K562 (cell line): ENCODE results near the gene OR56B1. TPM values are rescaled to one million over a fixed set of nuclear protein-coding genes. Genes with fewer than 3 reads are reported as not detected.
A peak's percentile ranks its signal among the peaks of the same experiment; 100 is the strongest.

ENCODE experiments used
- ATAC-seq: fragments of 200-7000 bp; cut with Tn5 transposase; 3 replicates; pipeline ENCODE4 v1.9.1; 2020; ENCODE audit warnings: moderate library complexity
- BruUV-seq: library from RNA; stranded (reverse); fragments of 400-500 nt; replicated peaks from 2 replicates; lab custom pipeline; 2021; lab: Mats Ljungman, UMichigan
- CTCF ChIA-PET: fragments of 300-600 bp; formaldehyde crosslinking; extraction: SDS; loops from one replicate; lab custom pipeline; 2021; ENCODE audit warnings: low intra/inter-chr PET ratio; lab: Yijun Ruan, JAX
- POLR2A ChIA-PET: fragments of 300-600, 350-650 bp; sonication (Branson Sonifier 250); formaldehyde crosslinking; extraction: SDS; loops from one replicate; lab custom pipeline; 2021; ENCODE audit warnings: antibody characterized with exemption, inconsistent platforms; lab: Yijun Ruan, JAX
- DNase-seq, 4 experiments: peaks; one replicate each; pipeline versions ENCODE4 v3.0.0 to v3.0.0-alpha.2; 2011 to 2018; ENCODE audit warnings: low spot score in 3 of 4, mixed read lengths in 3 of 4; ENCODE audit errors: extremely low read depth in 1 of 4
- FAIRE-seq: peaks from 2 replicates; lab custom pipeline; 2011; peaks lifted over from hg19 to GRCh38; lab: Jason Lieb, UNC
- H2AFZ ChIP-seq: 2 replicates; pipeline ENCODE4 v1.6.0; 2011; ENCODE audit warnings: low read depth, low read length, control low read depth, inconsistent platforms
- H3K27ac ChIP-seq: fragments of 200-600 bp; 3 replicates; pipeline ENCODE4 v1.8.0; 2011; ENCODE audit warnings: low read depth, mild to moderate bottlenecking, control low read depth, inconsistent platforms, low read length, moderate library complexity, mixed read lengths; ENCODE audit errors: extremely low read depth
- H3K27me3 ChIP-seq, 2 experiments: fragments of 300-600 bp in 1 of 2; 2 replicates in 1 of 2; 3 replicates in 1 of 2; pipeline versions ENCODE4 v1.6.0 to v1.8.0; 2011; ENCODE audit warnings: inconsistent platforms in 2 of 2, low read length in 2 of 2, mild to moderate bottlenecking in 1 of 2, mixed read lengths in 1 of 2, moderate library complexity in 1 of 2; ENCODE audit not compliant: control insufficient read depth in 2 of 2, insufficient read depth in 2 of 2
- H3K36me3 ChIP-seq: fragments of 300-600 bp; 3 replicates; pipeline ENCODE4 v1.8.0; 2011; ENCODE audit warnings: mild to moderate bottlenecking, low read length, inconsistent platforms; ENCODE audit not compliant: control insufficient read depth, insufficient read depth
- H3K4me1 ChIP-seq, 2 experiments: fragments of 200-600 bp in 1 of 2; replicated peaks in 1 of 2; 2 replicates in 1 of 2; 3 replicates in 1 of 2; pipeline versions ENCODE4 v1.5.1 to v1.8.0; 2011; ENCODE audit warnings: inconsistent platforms in 2 of 2, low read length in 2 of 2, mild to moderate bottlenecking in 1 of 2, mixed read lengths in 1 of 2, moderate library complexity in 1 of 2; ENCODE audit not compliant: control insufficient read depth in 2 of 2, insufficient read depth in 2 of 2
- H3K4me2 ChIP-seq: 2 replicates; pipeline ENCODE4 v1.6.1; 2011; ENCODE audit warnings: low read length, control low read depth, inconsistent platforms, mixed read lengths; ENCODE audit not compliant: insufficient read depth
- H3K4me3 ChIP-seq: fragments of 200-600 bp; sonication (generic), shearing (Covaris generic); 2 replicates; pipeline ENCODE4 v1.5.1; 2016; ENCODE audit warnings: control low read depth, inconsistent platforms
- H3K79me2 ChIP-seq: fragments of 200-600 bp; 3 replicates; pipeline ENCODE4 v1.8.0; 2011; ENCODE audit warnings: low read length, inconsistent platforms; ENCODE audit not compliant: control insufficient read depth, insufficient read depth
- H3K9ac ChIP-seq, 2 experiments: 2 replicates each; pipeline versions ENCODE4 v1.6.0 to v1.6.1; 2011; ENCODE audit warnings: low read depth in 2 of 2, low read length in 2 of 2, control low read depth in 1 of 2, inconsistent platforms in 1 of 2, mild to moderate bottlenecking in 1 of 2, mixed read lengths in 1 of 2; ENCODE audit not compliant: insufficient read depth in 1 of 2
- H3K9me1 ChIP-seq: one replicate; pipeline ENCODE4 v1.6.0; 2011; ENCODE audit warnings: inconsistent platforms, mild to moderate bottlenecking, low read length, moderate library complexity; ENCODE audit not compliant: control insufficient read depth, insufficient read depth
- H3K9me3 ChIP-seq: replicated peaks from 2 replicates; pipeline ENCODE4 v1.5.1; 2011; ENCODE audit warnings: low read depth, low read length, inconsistent platforms; ENCODE audit not compliant: control insufficient read depth, insufficient read depth
- H4K20me1 ChIP-seq: replicated peaks from 2 replicates; pipeline ENCODE4 v1.6.1; 2011; ENCODE audit warnings: low read length, inconsistent platforms, mixed read lengths; ENCODE audit not compliant: control insufficient read depth, insufficient read depth
- EWSR1 ChIP-seq: fragments of 450-650 bp; IDR thresholded peaks from 2 replicates; pipeline ENCODE4 v1.6.1; 2018; ENCODE audit warnings: borderline replicate concordance, mild to moderate bottlenecking, low read depth, moderate library complexity; ENCODE audit not compliant: partially characterized antibody
- FOS ChIP-seq: IDR thresholded peaks from 3 replicates; pipeline ENCODE4 v1.6.1; 2011; ENCODE audit not compliant: insufficient read length; ENCODE audit errors: extremely low read depth
- REST ChIP-seq, 2 experiments: fragments of 450-650 bp; formaldehyde crosslinking in 1 of 2; IDR thresholded peaks; 2 replicates each; pipeline versions ENCODE4 v1.4.0 to v1.6.1; 2014 to 2020; ENCODE audit warnings: mild to moderate bottlenecking in 2 of 2, borderline replicate concordance in 1 of 2, low read depth in 1 of 2
- SOX6 ChIP-seq: fragments of 450-650 bp; IDR thresholded peaks from 2 replicates; pipeline ENCODE4 v1.6.1; 2014; ENCODE audit warnings: mild to moderate bottlenecking
- SRSF9 ChIP-seq: fragments of 200-400 bp; formaldehyde crosslinking; IDR thresholded peaks from 2 replicates; pipeline ENCODE4 v1.6.1; 2017; ENCODE audit warnings: low read depth, low read length, borderline replicate concordance
- WGBS: fragments of 100-300 bp; shearing (Covaris generic); methylation state at CpG from one replicate; pipeline ENCODE4 v1.1.6; 2016; ENCODE audit warnings: low coverage, mixed read lengths; ENCODE audit not compliant: insufficient coverage; ENCODE audit errors: missing lambda C conversion rate; 5-methylcytosine and 5-hydroxymethylcytosine counted together
- in situ Hi-C: fragments of 300-500 bp; cut with MboI; formaldehyde crosslinking; loops from 4 replicates; pipeline ENCODE4 v1.15.0; 2018; ENCODE audit warnings: inconsistent platforms, mixed read lengths
- intact Hi-C: fragments of 100-400 bp; cut with micrococcal nuclease; formaldehyde crosslinking; loops from 2 replicates; pipeline ENCODE4 v1.14.2; 2022
- polyA plus RNA-seq, 8 experiments: library from polyadenylated mRNA; depleted of rRNA in 4 of 8; stranded (reverse) in 5 of 8; unstranded in 3 of 8; fragments of >200 nt; fragmentation: Nextera tagmentation in 2 of 8; fragmentation: Illumina TruSeq in 1 of 8; extraction: Ambion mirVana in 2 of 8; extraction: Trizol in 1 of 8; gene quantifications; 2 replicates each; pipeline versions ENCODE4 v1.2.1 to v1.2.3, GENCODE V29; 2011 to 2014; ENCODE audit warnings: inconsistent platforms in 1 of 8, missing spikeins in 1 of 8
- total RNA-seq, 7 experiments: library from RNA; depleted of rRNA in 6 of 7; stranded (reverse); fragments of >200 nt in 6 of 7; fragmentation: Illumina TruSeq in 2 of 7; extraction: Trizol in 2 of 7; gene quantifications; 2 replicates each; pipeline versions ENCODE4 v1.2.1 to v1.2.3, GENCODE V29; 2011 to 2021; ENCODE audit warnings: low replicate concordance in 1 of 7

Gene OR56B1
- total and polyA plus RNA-seq, 9 of the 15 experiments (the other 6 are each of a cell fraction or from before 2014, with no cell fraction given), result not detected

- no peaks in the 10 kb centered on the region for H3K79me2 ChIP-seq
- H3K9ac ChIP-seq, result no peak within 1 kb of the TSS
- peak within 1 kb of the TSS; percentile 60 for H3K4me2 ChIP-seq
- no TSS peak for BruUV-seq
- 6% methylated on average over 2 of the region's 2 CpGs for WGBS
- H3K4me3 ChIP-seq, result no peak within 1 kb of the TSS
- H3K27me3 ChIP-seq, result no peaks in the 10 kb centered on the region
- no peak for FAIRE-seq
- TF ChIP-seq FOS, result no peak
- TF ChIP-seq SOX6, result peak; percentile 57; the same call in 1 of the 2 replicates
- no peak for TF ChIP-seq SRSF9
- TF ChIP-seq REST (IDR thresholded peaks at IDR 0.05; ENCODE audit: borderline replicate concordance), result peak; percentile 84
- TF ChIP-seq REST (CRISPR knock-in tag; IDR thresholded peaks at IDR 0.05; ENCODE audit: low read depth), result no peak
- TF ChIP-seq EWSR1, result no peak
- TF ChIP-seq, all 486 proteins: peak for 2
- DNase-seq, result no peak
- ATAC-seq, result peak; percentile 15; the same call in 2 of the 3 replicates
- intact Hi-C loops (loop anchor here (5.0 kb wide), 1 partner anchor 87 kb away; no protein-coding TSS in a partner anchor), in situ Hi-C loops (no loop called here)
- H3K9me3 ChIP-seq, result no peaks in the 10 kb centered on the region
- ChIA-PET POLR2A (no interaction called here), CTCF (no interaction called here)
- peak within 1 kb of the TSS; percentile 64 for H2AFZ ChIP-seq
- peaks cover 0 to 26% of the 10 kb centered on the region in 2 experiments; a peak in 4 of 5 replicates for H3K4me1 ChIP-seq
- H4K20me1 ChIP-seq, result no peaks in the 10 kb centered on the region
- no peaks in the 10 kb centered on the region for H3K9me1 ChIP-seq
- H3K36me3 ChIP-seq, result no peaks in the 10 kb centered on the region
- H3K27ac ChIP-seq, result no peak within 1 kb of the TSS
Observed at GRCh38 chr11:5689551-5689983, 46.7 kb upstream of the OR56B1 start, which contains the start of gene TRIM22. Gene TRIM22 (plus strand): TSS chr11:5689790. CDS start chr11:5696233, 6,443 bp downstream.
